Eye (tissue), 1 donor: ENCODE results near the gene OR6C6.
"Not testable (repeated sequence)": the region's sequence is repeated elsewhere in the genome, so short reads cannot be mapped to it uniquely, and the experiment has no call there.

Experiments used
- DNase-seq: peaks from one replicate; pipeline ENCODE4 v3.0.0-alpha.2; 2015

OR6C6 gene

GRCh38 chr12:55296469-55296868, at the start of gene OR6C6:
TSS of gene OR6C6 (minus strand) at chr12:55296569. CDS start at chr12:55295232, 1,337 bp downstream.
- DNase-seq = no peak

- DNase-seq = no peak
Observed at GRCh38 chr12:55336002-55336401, 39.6 kb upstream of the OR6C6 start.

DNA sequence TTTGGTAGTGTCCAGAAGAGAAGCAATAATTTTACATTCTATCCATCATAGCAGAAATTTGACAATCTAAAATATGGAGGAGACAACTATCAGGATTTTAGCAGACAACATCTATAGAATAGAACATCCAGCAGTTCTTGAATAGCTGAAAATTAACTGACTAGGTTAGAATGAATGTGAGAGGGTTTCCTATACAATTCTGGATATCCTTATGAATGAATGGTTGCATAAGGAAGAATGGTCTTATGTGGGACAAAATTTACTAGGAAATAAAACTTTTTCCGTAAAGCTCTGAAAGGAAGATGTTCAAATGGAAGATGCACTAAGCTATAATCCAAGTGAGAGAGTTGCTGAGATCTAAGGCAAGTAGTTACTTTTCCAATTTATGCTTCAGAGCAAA, 34.1 kb upstream of the OR6C6 start, which contains the start of gene OR6C3:
TSS of gene OR6C3 (plus strand) at position 301 of the 400 bp plus-strand sequence. CDS start 955 bp downstream, outside the sequence.
- no peak for DNase-seq

DNA sequence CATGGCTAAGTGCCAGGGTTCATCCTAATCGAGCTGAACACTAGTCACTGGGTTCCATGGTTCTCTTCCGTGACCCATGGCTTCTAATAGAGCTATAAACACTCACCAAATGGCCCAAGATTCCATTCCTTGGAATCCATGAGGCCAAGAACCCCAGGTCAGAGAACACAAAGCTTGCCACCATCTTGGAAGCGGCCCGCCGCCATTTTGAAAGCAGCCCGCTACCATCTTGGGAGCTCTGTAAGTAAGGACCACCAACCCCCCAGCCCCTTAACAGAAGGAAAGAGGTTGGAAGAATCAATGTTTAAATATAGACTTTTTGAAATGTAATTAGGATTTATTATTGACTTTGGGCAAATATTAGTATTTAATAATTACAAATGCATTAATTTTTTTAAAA, 29.4 kb upstream of the OR6C6 start:
- not testable (repeated sequence) for DNase-seq

DNA sequence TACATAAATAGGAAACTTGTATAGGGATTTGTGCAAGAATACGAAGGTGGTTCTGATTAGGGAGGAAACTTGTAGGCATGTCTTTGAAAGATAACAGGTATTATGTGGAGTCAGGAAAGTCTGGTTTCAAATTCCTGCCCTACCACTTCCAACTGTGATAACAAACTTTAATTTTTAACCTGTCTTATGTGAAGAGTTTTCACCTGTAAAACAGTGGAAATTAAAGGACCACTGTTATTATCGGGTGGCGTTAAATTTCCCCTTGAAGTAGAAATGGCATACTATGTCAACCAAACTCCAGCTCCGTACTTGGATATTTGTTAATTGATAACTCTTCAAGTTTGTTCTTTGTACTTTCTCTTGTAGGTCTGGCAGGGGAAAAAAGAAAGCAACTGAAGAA, 23.8 kb upstream of the OR6C6 start:
- no peak for DNase-seq

- no peak for DNase-seq
Observed at GRCh38 chr12:55314043-55314442, 17.7 kb upstream of the OR6C6 start, which contains the start of gene OR6C1. TSS of gene OR6C1 (plus strand) at chr12:55314343. CDS start at chr12:55320600, 6,257 bp downstream.

DNA sequence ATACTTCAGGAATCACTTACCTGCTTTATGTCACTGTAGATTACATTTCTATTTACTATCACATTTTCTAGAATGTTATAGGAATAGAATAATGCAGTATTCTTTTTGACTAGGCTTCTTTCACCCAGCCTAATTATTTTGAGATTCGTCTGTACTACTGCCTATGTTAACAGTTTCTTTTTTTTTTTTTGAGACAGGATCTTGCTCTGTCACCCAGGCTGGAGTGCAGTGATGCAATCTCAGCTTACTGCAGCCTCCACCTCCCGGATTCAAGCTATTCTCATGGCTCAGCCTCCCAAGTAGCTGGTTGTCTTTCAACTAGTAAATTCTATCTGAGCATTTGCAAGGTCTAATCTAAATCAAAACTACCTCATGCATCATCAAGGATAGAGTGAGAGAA, 6.4 kb downstream of the OR6C6 start:
- DNase-seq = no peak

DNA sequence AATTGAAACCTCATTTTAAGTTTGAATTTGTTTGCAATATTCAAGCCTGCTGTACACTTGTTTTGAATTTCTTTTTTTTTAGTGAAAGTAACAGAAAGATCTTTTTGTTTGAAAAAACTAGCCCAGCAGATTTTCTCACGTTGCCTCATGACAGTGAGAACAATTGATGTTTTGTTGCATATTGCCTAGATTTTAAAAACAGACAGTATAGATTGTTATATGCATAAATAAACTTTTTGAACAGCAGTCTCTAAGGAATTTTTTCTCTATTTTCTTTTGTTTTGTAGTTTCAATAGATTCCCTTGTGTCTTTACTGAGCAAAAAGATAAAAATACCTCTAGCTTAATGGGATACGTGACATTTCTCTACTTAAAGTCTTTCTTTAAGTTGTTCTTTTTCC, 15.4 kb downstream of the OR6C6 start:
- no peak for DNase-seq

GRCh38 chr12:55258303-55258702, 38.1 kb downstream of the OR6C6 start:
- DNase-seq = no peak

DNA sequence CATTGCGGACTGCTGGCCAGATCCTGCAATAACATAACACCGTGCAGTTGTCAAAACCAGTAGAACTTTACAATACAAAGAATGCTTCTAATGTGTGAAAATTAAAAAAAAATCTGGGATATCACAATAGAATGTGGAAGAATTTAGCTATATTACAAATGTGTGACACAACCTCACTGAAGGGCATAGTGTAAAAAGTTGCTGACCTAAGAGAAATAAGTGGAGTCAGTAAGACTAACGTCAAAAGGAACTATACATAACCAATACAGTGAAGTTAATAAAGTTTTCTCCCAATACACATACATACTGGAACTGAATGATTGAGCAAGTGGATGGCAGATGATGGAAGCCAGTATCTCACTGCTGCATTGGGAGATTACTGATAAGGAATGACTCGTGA, 39.5 kb downstream of the OR6C6 start:
- no peak for DNase-seq

DNA sequence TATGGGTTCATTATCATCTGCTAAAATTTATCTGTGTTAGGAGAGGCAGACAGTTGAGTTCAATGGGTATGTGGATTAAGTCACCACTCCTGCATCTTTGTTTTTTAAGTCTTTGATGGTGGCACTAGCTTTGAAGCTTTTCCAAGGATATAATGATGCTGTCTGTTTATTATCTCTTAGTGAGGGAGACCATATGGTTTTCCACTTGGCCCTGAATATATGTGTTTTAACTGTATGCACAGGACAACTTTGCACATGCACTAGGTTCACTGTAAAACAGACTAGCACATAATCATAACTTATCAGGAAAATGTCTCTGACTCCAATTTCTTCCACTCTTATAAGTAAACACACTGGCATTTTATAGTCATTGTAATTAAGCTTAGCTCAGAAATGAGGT, 43.1 kb downstream of the OR6C6 start:
- DNase-seq = no peak

DNA sequence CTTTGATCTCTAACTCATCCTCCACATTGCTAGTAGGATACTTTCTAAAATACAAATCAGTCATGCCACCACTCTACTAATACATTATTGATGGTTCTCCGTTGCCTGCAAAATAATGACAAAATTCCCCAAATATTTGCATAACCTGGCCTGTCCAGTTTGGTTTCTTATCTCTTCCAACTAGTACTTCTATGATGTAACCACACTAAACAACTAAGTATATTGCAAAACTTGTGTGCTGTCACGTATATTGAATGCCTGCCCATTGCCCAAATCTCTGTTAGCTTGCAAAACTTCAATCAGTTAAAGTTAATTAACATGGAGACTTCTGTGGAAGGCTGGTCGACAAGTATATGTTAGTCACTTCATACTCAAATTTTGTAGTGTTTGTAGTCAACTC, 45.4 kb downstream of the OR6C6 start:
- DNase-seq = no peak

DNA sequence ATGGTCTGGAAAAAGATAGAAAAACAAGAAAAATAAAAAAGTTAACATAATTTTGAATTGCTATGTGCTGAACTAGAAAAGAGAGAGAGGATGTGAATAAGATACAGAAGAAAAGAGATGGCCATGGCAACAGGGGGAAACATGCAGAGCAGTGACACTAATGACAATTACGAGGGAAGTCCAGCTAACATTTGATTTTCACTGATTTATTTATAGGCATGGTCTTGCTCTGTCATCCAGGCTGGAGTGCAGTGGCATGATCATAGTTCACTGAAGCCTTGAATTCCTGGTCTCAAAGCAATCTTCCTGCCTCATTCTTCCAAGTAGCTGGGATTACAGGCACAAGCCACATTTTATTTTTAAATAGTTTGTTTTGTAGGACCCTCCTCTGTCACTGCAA, 50.2 kb downstream of the OR6C6 start:
- no peak for DNase-seq

DNA sequence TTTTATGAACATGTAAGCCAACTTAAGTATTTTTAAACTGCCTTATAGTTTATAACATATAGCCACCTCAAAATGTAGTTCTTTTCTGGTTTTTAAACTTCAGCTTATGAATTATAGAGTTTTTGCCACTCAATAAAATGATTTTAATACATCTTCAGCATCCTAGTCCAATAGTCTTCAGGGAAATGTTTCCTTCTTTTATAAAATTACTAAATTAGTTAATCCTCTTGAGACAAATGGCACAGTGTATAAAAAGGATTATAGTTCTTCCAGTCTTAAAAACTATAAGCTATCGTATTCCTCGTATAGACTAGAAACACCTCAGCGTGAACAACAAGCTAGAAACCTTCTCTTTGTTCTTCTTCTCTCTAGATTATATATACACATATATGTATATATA, 52.1 kb downstream of the OR6C6 start, which contains the start of gene OR6C74:
TSS of gene OR6C74 (plus strand) at position 301 of the 400 bp plus-strand sequence. CDS start 2,679 bp downstream, outside the sequence.
- DNase-seq = no peak
